ENCODE data around the gene PTPN1.
A peak's percentile ranks its signal among the peaks of the same experiment; 100 is the strongest.
"Not testable (repeated sequence)": the region's sequence is repeated elsewhere in the genome, so short reads cannot be mapped to it uniquely, and the experiment has no call there.

The PTPN1 gene

DNA sequence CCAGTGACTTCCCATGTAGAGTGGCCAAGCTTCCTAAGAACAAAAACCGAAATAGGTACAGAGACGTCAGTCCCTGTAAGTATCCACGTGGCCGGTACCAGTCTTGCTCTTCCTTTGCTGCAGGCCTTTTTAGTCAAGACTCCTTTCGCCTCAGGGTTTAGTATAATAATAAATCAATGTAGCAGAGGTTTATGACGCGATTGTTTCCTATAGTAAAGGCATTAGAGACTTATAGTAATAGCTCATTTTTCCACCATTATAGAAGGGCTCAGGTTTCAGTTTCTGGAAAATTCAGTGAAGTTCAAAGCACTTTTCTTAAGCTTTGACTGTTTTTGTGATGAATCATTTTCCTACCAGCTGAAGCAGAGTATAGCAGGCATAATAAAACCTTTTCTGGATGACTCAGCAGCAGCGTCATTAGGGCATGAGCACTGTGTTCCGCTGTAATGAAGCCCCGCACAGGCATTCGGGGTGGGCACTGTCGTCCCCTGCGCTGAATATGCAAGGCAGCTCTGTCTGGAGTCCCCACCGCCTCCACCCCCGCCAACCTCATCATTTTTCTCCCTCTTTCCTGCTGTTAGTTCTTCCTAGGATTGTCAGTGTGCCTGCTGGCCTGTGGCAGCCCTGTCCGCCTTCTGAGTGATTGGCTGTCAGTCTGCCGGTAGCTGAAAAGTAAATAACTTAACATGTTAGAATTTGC lies 51.3 kb downstream of the PTPN1 start:
- no peak for DNase-seq

DNA sequence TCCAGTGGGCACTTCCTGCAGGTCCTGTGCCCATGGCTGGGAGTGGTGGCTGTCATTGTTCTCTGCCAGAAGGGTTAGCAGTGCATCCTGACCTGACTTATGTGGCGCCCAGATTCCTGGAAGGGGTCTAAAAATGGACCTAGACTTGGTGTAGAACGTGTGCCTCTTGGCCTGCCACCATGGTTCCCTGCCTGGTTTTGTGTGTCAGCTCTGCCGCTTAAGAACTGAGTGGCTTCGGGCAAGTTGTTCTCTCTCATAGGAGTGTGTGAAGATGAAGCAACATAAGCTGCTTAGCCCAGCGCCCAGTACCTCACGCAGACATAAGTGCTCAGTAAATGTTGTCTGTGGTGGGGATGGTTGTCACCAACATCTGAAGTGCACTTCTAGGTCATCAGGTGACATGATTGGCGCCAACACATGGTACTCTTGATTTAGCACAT lies 52.1 kb downstream of the PTPN1 start:
- DNase-seq: no peak

DNA sequence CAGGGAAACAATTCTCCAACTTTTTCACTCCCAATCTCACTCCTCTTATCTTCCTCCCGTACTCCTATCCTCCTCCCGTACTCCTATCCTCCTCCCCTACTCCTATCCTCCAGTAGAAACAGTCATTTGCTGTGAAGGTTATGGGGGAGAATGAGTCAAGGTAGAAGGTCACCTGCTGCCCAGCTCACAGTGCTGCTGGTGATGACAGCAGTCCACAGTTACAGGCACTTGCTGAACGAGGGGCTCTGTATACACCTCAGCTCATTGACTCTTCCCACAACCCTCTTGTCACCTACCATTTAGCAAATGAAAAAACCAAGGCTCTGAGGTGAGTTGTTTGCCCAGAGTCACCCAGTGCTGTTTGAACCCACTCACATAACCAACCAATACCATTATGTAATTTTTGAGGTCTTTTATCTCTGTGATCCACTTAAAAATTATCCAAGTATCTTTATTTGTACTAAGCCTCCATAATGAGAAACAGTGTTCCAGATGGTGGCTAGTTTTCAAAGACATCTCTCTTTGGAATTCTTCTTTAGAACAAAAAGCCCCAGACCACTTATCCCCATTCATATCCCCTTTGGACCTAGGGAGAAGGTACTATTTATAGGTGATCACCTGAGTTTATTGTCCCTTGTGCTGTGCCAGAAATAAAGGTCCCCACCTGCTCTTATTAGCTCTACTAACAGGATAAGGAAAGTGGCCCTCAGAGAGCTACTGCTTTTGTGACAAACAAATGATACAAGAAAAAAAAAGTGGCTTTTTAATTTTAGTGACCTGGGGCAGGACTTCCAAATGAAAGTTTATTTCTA lies 53.2 kb downstream of the PTPN1 start:
- DNase-seq: no peak

DNA sequence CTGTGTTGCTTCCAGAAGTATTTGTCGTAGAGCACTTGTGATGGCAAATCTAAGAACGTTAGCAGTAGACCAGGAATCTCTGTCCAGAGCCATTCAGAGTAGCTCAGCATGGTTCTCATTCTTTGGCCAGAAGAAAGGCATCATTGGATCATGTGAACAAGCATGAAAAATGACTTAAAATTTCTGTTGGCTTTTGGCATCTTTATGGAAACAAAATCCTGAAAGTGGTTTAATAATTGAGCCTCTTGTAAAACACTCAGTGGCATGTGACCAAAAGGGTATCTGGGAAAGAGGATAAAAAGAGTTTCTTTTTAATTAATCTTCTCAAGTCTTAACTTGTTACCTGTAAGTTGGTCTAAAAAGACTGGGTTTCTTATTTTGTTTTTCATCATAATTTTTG lies 55.2 kb downstream of the PTPN1 start:
- no peak for DNase-seq

DNA sequence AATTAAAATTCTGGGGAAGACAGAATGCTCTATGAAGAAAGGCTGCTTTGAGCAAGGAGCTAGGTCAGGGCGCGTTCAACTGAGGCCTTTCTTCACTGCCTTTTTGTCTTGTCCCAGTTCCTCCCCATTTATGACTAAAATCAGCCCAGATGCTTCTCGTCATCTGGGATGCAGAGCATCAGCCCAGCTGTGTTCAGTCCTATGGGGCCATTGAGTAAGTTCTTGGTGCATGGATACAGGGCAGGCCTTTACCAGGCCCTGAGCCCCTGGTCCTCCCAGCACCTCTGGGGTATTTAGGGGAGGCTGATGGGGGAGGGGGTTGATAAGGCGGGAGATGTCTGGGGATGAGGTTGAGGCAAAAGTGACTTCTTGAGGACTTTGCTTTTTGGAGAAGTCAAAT lies 55.7 kb downstream of the PTPN1 start:
- DNase-seq: no peak

DNA sequence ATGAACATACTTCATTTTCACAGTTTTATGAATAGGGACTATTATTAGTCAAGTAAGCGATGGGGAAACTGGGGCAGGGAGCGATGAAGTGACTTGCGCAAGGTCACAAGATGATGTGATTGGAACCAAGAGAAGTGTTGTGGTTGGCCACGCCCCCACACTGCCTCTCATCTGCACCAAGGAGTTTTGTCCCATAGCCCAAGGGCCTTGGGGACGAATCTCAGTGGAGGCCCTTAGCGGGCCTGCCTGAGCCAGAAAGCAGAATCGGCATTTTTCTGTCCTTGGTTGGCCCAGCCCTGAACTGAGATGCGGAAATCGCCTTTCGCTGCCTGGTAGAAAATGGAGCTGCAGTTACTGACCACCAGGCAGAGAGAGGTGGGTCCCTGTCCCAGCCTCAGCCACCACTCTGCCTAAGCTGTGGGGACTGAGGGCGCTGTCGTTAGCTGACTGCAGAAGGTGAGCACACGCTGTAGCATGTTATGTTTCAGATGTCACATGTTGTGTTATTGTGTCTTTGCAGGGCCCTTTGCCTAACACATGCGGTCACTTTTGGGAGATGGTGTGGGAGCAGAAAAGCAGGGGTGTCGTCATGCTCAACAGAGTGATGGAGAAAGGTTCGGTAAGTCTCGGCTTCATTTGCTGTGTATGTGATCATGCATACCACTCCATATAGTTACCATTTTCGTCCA lies 57.8 kb downstream of the PTPN1 start:
- no peak for DNase-seq

DNA sequence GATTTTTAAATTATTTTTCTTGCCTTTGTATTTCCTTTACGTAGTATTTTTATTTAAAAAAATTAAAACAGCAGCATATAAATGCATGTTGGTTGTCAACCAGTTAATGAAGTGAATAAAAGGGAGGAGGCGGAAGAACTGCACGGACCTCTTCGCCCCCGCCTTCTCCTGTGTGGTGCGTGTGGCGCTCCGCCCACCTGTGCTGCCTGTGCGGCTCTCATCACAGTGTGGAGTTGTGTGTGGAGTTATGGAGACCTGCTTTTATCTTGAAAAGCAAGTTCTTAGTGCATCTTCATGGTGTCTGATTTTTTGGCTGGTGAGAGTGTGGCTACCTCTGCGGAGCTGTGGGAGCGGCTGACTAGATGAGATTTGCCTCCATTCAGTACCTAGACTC lies 58.4 kb downstream of the PTPN1 start:
- DNase-seq: no peak

DNA sequence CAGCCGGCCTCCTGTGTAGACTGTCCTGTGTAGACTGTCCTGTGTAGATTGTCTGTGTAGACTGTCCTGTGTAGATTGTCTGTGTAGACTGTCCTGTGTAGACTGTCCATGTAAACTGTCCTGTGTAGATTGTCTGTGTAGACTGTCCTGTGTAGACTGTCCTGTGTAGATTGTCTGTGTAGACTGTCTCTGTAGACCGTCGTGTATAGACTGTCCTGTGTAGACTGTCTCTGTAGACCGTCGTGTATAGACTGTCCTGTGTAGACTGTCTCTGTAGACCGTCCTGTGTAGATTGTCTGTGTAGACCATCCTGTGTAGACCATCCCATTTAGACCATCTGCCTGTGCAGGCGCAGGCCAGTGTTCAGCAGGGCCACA lies 59.3 kb downstream of the PTPN1 start:
- not testable (repeated sequence) for DNase-seq

DNA sequence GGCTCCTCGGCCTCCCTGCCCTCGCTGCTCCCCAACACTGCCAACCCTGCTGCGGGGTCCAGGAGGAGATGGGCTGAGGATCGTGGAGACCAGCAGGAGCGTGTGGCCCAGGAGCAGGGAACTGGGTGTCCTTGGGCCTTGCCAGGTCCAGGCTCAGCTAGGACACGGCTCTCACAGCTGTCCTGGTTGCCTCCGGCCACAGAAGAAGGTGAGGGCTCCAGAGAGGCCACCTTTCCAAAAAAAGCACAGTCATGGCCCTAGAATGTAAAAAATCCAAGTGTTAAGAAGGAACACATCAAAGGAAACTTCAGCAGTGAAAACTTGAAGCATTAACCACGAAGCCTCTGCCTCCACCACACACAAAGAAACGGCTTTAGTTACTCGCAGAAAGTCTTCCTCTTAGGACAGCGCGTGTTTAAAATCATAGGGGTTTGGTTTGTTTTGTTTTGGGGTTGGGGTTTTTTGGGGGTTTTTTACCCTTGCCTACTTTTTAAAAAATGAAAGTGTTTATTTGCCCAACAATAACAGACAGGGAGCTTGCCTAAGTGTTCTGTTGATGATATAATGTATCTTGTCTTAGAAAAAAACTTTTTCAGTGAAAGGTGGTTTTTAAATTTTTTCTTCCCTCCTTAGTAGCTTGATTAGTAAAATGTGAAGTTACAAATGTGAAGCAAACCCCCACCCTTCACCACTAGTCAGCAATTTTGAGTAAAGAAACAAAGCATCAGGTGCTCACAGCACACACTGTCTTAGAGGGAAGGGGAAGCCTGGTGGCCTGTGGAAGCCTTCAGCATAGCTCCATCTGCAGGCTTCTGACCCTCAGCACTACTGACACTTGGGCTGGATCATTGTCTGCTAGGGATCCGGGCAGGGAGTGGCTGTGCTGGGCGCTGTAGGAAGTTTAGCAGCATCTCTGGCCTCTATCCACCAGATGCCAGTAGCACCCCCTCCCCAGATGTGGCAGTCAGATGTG lies 60.0 kb downstream of the PTPN1 start:
- peak; percentile 71 for DNase-seq

DNA sequence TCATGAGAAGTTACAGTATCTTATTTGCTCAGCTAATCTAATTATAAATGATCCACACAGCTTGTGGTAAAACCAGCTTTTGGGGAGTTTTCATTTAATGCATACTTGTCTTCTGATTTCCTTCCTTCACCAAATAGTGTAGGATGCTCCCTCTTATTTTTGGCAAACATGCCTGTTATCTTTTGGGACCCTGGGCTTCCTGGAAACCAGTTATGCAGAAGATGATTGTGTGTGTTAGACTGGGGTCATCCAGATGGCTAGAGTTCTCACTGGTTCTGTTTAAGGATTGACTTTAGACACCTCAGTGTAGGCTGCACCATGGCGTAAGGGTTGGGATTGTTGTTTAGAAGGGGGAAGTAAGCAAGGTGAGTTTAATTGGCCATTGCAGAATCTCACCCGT lies 61.3 kb downstream of the PTPN1 start:
- DNase-seq: no peak

DNA sequence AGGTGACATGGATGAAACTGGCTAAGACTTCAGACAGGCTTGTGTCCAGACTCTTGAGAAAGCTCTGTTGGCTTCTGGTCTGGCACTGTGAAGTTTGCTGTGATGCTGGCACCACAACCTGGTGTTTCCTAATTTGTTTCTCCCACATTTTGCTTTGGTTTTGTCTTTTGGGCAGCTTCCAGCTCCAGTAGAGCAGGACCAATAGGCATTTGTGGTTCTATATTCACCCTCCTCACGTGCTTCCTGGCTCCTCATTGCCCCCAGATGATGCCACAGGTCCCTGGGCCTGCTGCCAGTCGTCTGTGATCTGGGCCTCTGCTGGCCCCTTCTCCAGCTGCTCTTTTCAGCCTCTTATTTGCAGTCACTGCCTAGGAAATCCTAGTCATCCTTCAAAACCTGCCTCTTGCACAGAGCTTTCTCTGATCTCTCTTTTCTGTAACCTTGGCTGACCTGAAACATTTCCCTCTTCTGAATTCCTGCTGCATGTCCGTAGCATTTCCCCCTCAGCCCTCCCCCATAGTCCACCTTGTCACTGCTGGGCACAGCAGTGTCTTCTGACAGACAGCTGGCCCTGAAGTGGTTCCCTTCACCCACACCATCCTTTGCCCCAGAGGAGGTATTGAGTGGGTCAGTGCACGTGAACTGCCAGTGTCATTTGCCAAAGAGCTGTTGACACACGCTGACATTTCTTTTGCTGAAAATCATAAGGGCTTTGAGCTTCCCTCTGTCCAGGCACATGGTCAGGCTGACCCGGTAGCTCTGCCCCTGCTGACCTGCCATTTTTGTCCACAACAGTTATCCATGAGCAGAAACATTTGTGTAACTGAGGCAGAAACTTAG lies 63.0 kb downstream of the PTPN1 start:
- peak; percentile 58 for DNase-seq

DNA sequence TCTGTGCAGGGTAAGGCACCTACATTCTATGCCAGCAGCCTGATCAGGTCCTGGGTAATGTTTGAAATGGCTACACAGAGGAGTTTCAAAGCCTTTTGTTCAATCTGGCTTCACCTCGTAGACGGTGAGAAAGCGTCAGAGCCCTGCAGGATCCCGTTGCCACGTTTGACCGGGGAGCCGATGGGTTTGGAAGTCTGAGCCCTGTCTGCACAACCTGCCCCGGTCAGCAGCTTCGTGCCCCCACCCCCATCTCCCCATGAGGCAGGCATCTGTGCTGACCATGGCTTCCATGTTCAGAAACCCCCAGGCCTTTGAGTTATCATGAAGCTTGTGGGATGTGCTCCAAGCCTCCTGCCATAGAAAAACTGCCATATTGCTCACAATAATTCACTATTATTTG lies 63.9 kb downstream of the PTPN1 start:
- DNase-seq: no peak

DNA sequence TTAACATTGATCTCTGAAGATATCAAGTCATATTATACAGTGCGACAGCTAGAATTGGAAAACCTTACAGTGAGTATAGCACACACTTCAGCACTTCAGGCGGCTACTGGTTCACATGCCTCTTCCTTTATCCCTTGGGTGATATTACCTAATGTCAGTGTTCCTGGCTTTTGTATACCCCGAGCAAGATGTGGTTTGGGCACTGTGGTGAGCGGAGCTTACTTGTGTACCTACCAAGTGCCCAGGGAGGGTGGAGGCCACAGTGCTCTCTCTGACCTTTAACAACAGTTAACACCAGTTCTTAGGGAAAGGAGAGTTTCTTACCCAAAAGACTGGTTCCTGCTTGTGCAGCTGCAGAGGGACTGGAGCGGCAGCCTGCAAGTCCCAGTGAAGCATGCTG lies 64.4 kb downstream of the PTPN1 start:
- DNase-seq: no peak

DNA sequence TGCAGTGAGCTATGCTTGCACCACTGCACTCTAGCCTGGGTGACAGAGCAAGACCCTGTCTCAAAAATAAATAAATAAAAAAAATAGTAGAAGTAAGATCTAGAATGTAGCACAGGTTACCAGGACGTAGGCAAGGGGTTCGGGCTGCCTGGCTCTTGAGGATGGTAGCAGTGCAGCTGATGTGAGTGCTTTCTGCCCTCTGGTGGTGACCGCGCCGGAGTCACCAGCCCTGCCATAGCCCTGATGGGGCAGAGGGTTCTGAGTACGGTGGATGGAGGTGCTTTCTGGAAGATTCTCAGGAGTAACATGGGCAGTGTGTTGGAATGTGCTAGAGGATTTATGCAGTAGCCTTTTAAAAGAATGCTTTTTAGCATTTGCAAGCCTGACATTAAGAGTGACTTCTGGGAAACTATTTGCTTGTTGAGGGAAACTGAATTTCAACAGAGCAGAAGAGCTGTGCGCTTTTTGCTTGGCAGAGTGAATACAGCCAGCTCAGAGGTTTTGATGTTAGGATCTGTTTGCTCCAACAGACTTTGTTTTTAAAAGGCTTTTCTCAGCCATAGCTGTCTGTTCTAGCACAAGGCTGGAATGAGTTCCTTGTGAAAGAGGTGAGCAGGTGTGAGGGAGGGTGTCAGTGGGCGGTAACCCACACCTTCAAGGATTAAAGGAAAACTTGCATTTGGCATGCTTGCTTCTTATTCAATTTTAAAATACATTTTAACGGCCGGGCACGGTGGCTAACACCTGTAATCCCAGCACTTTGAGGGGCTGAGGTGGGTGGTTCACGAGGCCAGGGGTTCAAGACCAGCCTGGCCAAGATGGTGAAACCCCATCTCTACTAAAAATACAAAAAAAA lies 65.9 kb downstream of the PTPN1 start:
- peak; percentile 74 for DNase-seq

DNA sequence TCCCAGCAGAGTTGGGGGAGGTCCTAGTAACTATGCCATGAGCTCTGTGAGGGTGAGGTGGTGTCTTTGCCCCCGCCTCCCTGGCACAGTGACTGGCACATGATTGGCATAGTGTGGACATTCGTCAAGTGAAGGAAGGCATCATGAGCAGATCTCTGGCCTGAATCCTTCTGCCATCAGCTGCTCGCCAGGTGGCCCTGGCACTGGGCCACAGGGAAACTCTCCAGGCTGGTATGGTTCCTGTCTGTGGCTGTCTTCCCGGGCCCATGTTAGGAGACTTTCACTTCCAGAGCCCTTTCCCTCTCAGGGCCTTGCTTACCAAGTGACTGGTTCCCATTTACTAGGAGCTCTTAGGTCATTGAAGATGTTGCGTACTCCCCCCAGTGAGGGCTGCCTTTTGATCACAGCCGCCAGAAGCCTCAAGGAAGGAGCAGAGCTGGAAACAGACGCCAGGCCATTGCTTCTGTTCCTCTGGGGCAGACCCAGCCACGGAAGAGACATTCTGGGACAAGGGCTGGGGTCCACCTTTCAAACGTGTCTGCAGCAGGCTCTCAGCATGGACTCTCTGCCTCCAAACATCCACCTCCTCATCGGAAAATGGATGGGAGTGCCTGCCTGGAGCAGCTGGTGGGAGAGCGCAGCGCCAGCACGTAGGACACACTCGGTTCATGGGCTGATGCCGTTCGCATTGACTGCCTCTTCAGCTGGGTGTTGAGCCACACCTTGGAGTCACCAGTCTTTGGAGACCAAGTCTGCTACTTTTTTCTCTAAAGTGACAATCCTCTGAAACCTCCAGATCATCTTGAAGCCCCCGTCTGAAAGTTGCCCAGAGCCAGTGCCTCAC lies 67.2 kb downstream of the PTPN1 start:
- DNase-seq: no peak

DNA sequence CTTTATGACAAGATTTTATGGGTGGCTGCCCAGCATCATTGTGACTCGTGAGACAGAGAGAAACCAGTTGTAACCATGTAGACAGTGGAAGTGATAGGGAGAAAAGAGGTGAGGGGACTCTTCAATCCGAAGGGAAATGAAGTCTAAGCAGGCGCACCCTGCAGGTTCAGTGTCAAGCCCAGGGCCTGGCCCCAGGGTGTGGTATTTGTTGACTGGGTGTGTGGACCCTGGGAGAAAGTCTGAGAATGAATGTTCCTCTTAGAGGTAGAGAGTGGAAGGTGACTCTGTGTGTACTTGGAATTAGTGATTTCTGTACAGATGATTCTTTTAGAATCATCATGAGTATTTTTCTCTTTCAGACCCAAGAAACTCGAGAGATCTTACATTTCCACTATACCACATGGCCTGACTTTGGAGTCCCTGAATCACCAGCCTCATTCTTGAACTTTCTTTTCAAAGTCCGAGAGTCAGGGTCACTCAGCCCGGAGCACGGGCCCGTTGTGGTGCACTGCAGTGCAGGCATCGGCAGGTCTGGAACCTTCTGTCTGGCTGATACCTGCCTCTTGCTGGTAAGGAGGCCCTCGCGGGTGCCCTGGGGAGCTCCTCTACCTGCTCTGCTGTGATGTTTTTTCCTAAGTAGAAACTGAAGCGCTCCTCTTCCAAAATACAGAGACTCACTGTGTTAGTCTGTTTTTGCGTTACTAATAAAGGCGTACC lies 68.0 kb downstream of the PTPN1 start:
- DNase-seq: no peak

DNA sequence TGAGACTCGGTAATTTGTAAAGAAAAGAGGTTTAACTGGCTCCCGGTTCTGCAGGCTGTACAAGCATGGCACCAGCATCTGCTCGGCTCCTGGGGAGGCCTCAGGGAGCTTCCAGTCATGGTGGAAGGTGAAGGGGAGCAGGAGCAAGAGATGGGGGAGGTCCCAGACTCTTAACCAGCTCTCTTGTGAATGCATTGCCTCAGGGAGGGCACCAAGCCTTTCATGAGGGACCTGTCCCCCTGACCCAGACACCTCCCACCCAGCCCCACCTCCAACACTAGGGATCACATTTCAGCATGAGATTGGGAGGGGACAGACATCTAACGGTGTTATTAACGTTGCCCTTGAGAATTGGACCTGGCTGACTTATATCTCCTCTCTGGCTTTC lies 68.6 kb downstream of the PTPN1 start:
- no peak for DNase-seq

DNA sequence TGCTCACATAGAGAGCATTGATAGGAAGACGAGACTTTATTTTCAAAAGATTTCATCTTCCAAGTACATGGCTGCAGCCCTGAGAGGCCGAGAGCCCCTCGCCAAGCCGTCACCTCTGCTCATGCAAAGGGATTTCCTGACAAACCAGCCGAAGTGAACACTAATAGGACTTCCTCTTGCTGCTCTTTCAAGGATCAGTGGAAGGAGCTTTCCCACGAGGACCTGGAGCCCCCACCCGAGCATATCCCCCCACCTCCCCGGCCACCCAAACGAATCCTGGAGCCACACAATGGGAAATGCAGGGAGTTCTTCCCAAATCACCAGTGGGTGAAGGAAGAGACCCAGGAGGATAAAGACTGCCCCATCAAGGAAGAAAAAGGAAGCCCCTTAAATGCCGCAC lies 69.3 kb downstream of the PTPN1 start:
- no peak for DNase-seq

Data from hematopoietic multipotent progenitor cell treated with erythropoietin and hydrocortisone succinate and interleukin-3 and kit ligand, for 8 days (in vitro differentiated cells).